Erythroblast (primary cell): ENCODE data around the gene SORCS3.

Source experiments
- GATA1 ChIP-seq: IDR thresholded peaks from 2 replicates; pipeline ENCODE4 v1.6.1; 2011; ENCODE audit warnings: low read depth, mild to moderate bottlenecking, control low read depth, low read length, moderate library complexity
- POLR2A ChIP-seq: IDR thresholded peaks from 2 replicates; pipeline ENCODE4 v1.6.1; 2011; ENCODE audit warnings: mild to moderate bottlenecking, low read length

DNA sequence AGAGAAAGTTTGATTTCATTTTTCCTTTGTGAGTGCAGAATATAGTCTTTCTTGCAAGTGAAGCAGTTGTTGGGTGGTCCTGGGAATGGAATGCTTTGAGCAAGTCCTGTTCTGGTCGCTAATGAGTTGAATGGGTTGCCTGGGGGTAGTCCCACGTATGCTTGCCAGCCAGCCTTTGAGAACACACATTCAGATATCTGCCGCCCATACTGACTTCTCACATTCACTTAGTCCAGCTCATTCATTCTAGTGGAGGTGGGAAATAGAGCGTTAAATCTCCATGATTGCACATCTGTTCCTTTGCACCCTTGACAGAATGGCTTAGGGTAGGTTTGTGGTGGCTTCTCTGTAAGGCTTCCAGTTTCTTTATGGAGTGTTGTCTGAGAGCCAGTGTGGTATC lies 256.6 kb downstream of the SORCS3 start:
- no peak for TF ChIP-seq POLR2A
- no peak for TF ChIP-seq GATA1
